PC-3 (cell line): ENCODE results near the gene SCAP.

Experiments used
- EZH2 ChIP-seq: fragments of 300-600 bp; sonication (generic); IDR thresholded peaks from one replicate; pipeline ENCODE4 v1.6.1; 2017; ENCODE audit warnings: antibody characterized with exemption, mild to moderate bottlenecking, low read length; ENCODE audit not compliant: unreplicated experiment
- TF ChIP-seq, protein P1 (sequence below): fragments of 300-600 bp; sonication (generic); conservative IDR thresholded peaks from 2 replicates; pipeline ENCODE4 v1.5.1; 2017; ENCODE audit warnings: antibody characterized with exemption, low read depth, mild to moderate bottlenecking, low read length

DNA sequence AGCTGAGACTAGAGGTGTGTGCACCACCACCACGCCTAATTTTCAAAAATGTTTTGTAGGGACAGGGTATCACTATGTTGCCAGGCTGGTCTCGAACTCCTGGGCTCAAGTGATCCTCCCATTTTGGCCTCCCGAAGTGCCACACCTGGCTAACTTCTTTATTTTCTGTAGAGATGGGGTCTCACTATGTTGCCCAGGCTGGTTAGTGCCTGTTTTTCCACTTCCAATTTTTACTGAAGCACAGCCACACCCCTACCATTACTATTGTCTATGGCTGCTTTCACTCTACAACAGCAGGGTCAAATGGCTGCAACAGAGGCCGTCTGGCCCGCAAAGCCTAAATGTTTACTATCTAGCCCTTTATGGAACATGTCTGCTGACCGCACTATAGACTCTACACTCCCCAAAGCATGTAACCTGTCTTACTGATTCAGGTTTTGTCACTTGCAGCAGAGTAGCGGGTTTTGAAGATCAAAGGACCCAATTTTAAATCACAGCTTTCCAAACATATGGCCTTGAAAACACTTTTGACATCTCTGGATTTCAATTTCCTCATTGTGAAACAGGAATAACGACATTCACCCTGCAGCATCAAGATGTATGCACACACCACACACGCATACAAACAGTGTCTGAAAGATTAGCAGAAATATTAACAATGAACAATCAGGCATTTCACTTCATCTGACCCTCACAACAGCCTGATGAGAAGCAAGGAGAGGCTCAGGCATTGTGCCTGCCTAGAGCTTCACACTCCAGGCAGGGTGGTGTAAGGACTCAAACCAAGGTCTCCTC, 46.1 kb downstream of the SCAP start:
- TF ChIP-seq, protein P1, sequence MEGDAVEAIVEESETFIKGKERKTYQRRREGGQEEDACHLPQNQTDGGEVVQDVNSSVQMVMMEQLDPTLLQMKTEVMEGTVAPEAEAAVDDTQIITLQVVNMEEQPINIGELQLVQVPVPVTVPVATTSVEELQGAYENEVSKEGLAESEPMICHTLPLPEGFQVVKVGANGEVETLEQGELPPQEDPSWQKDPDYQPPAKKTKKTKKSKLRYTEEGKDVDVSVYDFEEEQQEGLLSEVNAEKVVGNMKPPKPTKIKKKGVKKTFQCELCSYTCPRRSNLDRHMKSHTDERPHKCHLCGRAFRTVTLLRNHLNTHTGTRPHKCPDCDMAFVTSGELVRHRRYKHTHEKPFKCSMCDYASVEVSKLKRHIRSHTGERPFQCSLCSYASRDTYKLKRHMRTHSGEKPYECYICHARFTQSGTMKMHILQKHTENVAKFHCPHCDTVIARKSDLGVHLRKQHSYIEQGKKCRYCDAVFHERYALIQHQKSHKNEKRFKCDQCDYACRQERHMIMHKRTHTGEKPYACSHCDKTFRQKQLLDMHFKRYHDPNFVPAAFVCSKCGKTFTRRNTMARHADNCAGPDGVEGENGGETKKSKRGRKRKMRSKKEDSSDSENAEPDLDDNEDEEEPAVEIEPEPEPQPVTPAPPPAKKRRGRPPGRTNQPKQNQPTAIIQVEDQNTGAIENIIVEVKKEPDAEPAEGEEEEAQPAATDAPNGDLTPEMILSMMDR, result no peak
- TF ChIP-seq EZH2, result no peak
